Measurements from ENCODE around the gene OOSP3. TPM values are rescaled to one million over a fixed set of nuclear protein-coding genes. Genes with fewer than 3 reads are reported as not detected.

Gene OOSP3
- polyA plus RNA-seq, 3 donors, result not detected

DNA sequence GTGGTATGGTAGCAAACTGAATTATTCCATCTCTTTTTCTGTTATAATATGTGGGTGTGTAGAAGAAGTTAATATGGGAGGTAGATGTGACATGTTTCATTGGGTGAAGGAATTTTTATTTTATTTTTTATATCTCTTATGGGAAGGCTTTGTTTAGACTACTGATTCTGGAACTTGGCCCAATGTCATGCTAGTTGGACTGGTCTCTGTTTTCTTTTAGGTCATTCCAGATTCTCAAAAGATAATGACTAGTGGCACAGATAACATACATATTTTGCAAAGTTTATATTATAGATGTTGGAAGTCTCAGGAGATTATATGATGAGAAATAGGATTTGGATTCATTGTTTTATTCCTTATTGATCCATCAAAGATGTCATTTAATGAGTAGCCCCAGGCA lies 1.3 kb upstream of the OOSP3 start:
- Histone ChIP-seq H3K4me3 (replicated peaks in 1 of 3; ENCODE audit: low read depth in 2 of 3, low read length in 3 of 3) (no peak overlapping the region), H3K27me3 (ENCODE audit: control insufficient read depth in 2 of 2, insufficient read depth in 2 of 2, low read length in 2 of 2) (no peaks in the 10 kb centered on the region), H3K4me2 (replicated peaks; ENCODE audit: extremely low read depth, low read length, poor library complexity, severe bottlenecking) (no peak overlapping the region), H3K4me1 (ENCODE audit: control insufficient read depth in 1 of 2, insufficient read depth in 2 of 2, low read length in 2 of 2) (no peaks in the 10 kb centered on the region), H4K20me1 (ENCODE audit: insufficient read depth, low read length) (no peaks in the 10 kb centered on the region), H2AFZ (ENCODE audit: insufficient read depth, low read depth, low read length, poor library complexity, severe bottlenecking) (no peak overlapping the region), H3K36me3 (replicated peaks in 1 of 2; ENCODE audit: control insufficient read depth in 1 of 2, insufficient read depth in 2 of 2, low read length in 2 of 2) (no peaks in the 10 kb centered on the region), H3K27ac (ENCODE audit: low read depth in 1 of 2, low read length in 2 of 2) (no peak overlapping the region), H3K9me3 (replicated peaks in 1 of 2; ENCODE audit: control insufficient read depth in 1 of 2, insufficient read depth in 1 of 2, low read length in 2 of 2) (no peaks in the 10 kb centered on the region), H3K79me2 (ENCODE audit: insufficient read depth, low read length) (no peaks in the 10 kb centered on the region), H3K9ac (ENCODE audit: insufficient read depth, low read length, poor library complexity, severe bottlenecking) (no peak overlapping the region)
- no peak for DNase-seq
- Mint-ChIP-seq H3K4me3 (no peak overlapping the region), H3K27ac (no peak overlapping the region), H3K9me3 (peaks cover 0 to 2% (median 0%) of the 10 kb centered on the region in 7 donors), H3K4me1 (no peaks in the 10 kb centered on the region), H3K36me3 (no peaks in the 10 kb centered on the region), H3K27me3 (ENCODE audit: low read depth in 3 of 3) (no peaks in the 10 kb centered on the region)
- TF ChIP-seq, protein P1, sequence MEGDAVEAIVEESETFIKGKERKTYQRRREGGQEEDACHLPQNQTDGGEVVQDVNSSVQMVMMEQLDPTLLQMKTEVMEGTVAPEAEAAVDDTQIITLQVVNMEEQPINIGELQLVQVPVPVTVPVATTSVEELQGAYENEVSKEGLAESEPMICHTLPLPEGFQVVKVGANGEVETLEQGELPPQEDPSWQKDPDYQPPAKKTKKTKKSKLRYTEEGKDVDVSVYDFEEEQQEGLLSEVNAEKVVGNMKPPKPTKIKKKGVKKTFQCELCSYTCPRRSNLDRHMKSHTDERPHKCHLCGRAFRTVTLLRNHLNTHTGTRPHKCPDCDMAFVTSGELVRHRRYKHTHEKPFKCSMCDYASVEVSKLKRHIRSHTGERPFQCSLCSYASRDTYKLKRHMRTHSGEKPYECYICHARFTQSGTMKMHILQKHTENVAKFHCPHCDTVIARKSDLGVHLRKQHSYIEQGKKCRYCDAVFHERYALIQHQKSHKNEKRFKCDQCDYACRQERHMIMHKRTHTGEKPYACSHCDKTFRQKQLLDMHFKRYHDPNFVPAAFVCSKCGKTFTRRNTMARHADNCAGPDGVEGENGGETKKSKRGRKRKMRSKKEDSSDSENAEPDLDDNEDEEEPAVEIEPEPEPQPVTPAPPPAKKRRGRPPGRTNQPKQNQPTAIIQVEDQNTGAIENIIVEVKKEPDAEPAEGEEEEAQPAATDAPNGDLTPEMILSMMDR (IDR thresholded peaks at IDR 0.05), result no peak
- intact Hi-C loops (cut with micrococcal nuclease), result no loop called here

DNA sequence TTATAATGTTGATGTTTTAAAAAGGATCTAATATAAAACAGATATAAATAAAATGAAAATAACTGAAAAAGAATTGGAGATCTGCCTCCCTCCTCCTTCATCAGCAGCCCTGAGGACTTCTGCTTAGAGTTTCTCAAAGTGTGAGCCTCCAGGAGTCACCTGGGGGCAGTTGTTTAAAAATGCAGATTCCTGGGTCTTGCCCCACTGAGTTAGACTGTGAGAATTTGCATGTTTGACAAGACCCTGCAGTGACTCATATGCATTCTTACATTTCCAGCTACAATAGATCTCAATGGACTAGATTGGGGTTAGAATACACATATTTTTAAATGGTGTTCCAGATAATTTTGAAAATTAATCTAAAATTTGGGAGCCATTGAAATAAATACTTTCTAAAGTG lies 798 bp upstream of the OOSP3 start:
- Histone ChIP-seq H3K4me1 (ENCODE audit: control insufficient read depth in 1 of 2, insufficient read depth in 2 of 2, low read length in 2 of 2) (no peaks in the 10 kb centered on the region), H4K20me1 (ENCODE audit: insufficient read depth, low read length) (no peaks in the 10 kb centered on the region), H3K27ac (ENCODE audit: low read depth in 1 of 2, low read length in 2 of 2) (no peak overlapping the region), H3K9ac (ENCODE audit: insufficient read depth, low read length, poor library complexity, severe bottlenecking) (no peak overlapping the region), H3K9me3 (replicated peaks in 1 of 2; ENCODE audit: control insufficient read depth in 1 of 2, insufficient read depth in 1 of 2, low read length in 2 of 2) (no peaks in the 10 kb centered on the region), H3K36me3 (replicated peaks in 1 of 2; ENCODE audit: control insufficient read depth in 1 of 2, insufficient read depth in 2 of 2, low read length in 2 of 2) (no peaks in the 10 kb centered on the region), H2AFZ (ENCODE audit: insufficient read depth, low read depth, low read length, poor library complexity, severe bottlenecking) (no peak overlapping the region), H3K4me2 (replicated peaks; ENCODE audit: extremely low read depth, low read length, poor library complexity, severe bottlenecking) (no peak overlapping the region), H3K4me3 (replicated peaks in 1 of 3; ENCODE audit: low read depth in 2 of 3, low read length in 3 of 3) (no peak overlapping the region), H3K27me3 (ENCODE audit: control insufficient read depth in 2 of 2, insufficient read depth in 2 of 2, low read length in 2 of 2) (no peaks in the 10 kb centered on the region), H3K79me2 (ENCODE audit: insufficient read depth, low read length) (no peaks in the 10 kb centered on the region)
- no peaks in the 10 kb centered on the region for H3K4me1 Mint-ChIP-seq
- peaks cover 0 to 2% (median 0%) of the 10 kb centered on the region in 7 donors for H3K9me3 Mint-ChIP-seq
- no peaks in the 10 kb centered on the region for H3K36me3 Mint-ChIP-seq
- no peaks in the 10 kb centered on the region for H3K27me3 Mint-ChIP-seq (ENCODE audit: low read depth in 3 of 3)
- no peak overlapping the region for H3K27ac Mint-ChIP-seq
- DNase-seq, result no peak
- TF ChIP-seq, protein P1 (IDR thresholded peaks at IDR 0.05), result no peak
- intact Hi-C loops (cut with micrococcal nuclease), result no loop called here
- no peak overlapping the region for H3K4me3 Mint-ChIP-seq

Measured in CD14-positive monocyte (primary cell).